GM23338 (cell line): ENCODE results near the gene RASL10B. TPM values are rescaled to one million over a fixed set of nuclear protein-coding genes. Genes with fewer than 3 reads are reported as not detected.

Experiments used
- ATAC-seq: fragments of 200-7000 bp; cut with Tn5 transposase; 3 replicates; pipeline ENCODE4 v1.9.1; 2020
- DNase-seq: peaks from one replicate; pipeline ENCODE4 v3.0.0-alpha.2; 2015; ENCODE audit warnings: low spot score
- H2AFZ ChIP-seq: fragments of 200-600 bp; sonication (generic); 2 replicates; pipeline ENCODE4 v1.8.0; 2016; ENCODE audit warnings: antibody characterized with exemption, mild to moderate bottlenecking, moderate library complexity
- H3F3A ChIP-seq: fragments of 200-600 bp; sonication (generic); replicated peaks from 2 replicates; pipeline ENCODE4 v1.8.0; 2017; ENCODE audit warnings: antibody characterized with exemption, mixed run types, low read depth
- H3K27ac ChIP-seq: fragments of 200-600 bp; sonication (generic); 2 replicates; pipeline ENCODE4 v1.6.1; 2016; ENCODE audit warnings: low read depth
- H3K27me3 ChIP-seq: fragments of 200-600 bp; sonication (generic); 2 replicates; pipeline ENCODE4 v1.8.0; 2016; ENCODE audit warnings: mild to moderate bottlenecking, mixed run types, moderate library complexity; ENCODE audit not compliant: insufficient read depth
- H3K36me3 ChIP-seq: fragments of 200-600 bp; sonication (generic); 2 replicates; pipeline ENCODE4 v1.8.0; 2016; ENCODE audit warnings: mild to moderate bottlenecking; ENCODE audit not compliant: insufficient read depth
- H3K4me1 ChIP-seq: fragments of 200-600 bp; sonication (generic); 2 replicates; pipeline ENCODE4 v1.8.0; 2016; ENCODE audit warnings: mild to moderate bottlenecking, moderate library complexity; ENCODE audit not compliant: insufficient read depth
- H3K4me2 ChIP-seq: fragments of 200-600 bp; sonication (generic); 2 replicates; pipeline ENCODE4 v1.7.1; 2017; ENCODE audit warnings: mixed run types
- H3K4me3 ChIP-seq: fragments of 200-600 bp; sonication (generic); 2 replicates; pipeline ENCODE4 v1.6.1; 2016; ENCODE audit warnings: mixed run types
- H3K79me2 ChIP-seq: fragments of 200-600 bp; sonication (generic); replicated peaks from 2 replicates; pipeline ENCODE4 v1.8.0; 2017; ENCODE audit warnings: mild to moderate bottlenecking; ENCODE audit not compliant: insufficient read depth
- H3K9me2 ChIP-seq: fragments of 200-600 bp; sonication (generic); 2 replicates; pipeline ENCODE4 v1.8.0; 2017; ENCODE audit not compliant: insufficient read depth
- H4K20me1 ChIP-seq: fragments of 200-600 bp; sonication (generic); replicated peaks from 2 replicates; pipeline ENCODE4 v1.8.0; 2017; ENCODE audit warnings: mild to moderate bottlenecking; ENCODE audit not compliant: insufficient read depth
- H3K27ac Mint-ChIP-seq: 2 replicates; pipeline ENCODE4 v1.8.0; 2020; ENCODE audit warnings: inconsistent platforms, mild to moderate bottlenecking, moderate library complexity, mixed read lengths
- H3K27me3 Mint-ChIP-seq: 3 replicates; pipeline ENCODE4 v1.8.0; 2022; ENCODE audit warnings: low read depth, mild to moderate bottlenecking, moderate library complexity, mixed read lengths, inconsistent platforms; ENCODE audit not compliant: insufficient read depth, poor library complexity
- H3K36me3 Mint-ChIP-seq: 3 replicates; pipeline ENCODE4 v1.8.0; 2021; ENCODE audit warnings: low read depth, mild to moderate bottlenecking, inconsistent platforms, moderate library complexity, mixed read lengths
- H3K4me1 Mint-ChIP-seq: 3 replicates; pipeline ENCODE4 v1.8.0; 2020; ENCODE audit warnings: mild to moderate bottlenecking, inconsistent platforms, mixed read lengths
- H3K4me3 Mint-ChIP-seq: 3 replicates; pipeline ENCODE4 v1.8.0; 2021; ENCODE audit warnings: moderate library complexity, mild to moderate bottlenecking, inconsistent platforms, mixed read lengths
- H3K9me3 Mint-ChIP-seq: 3 replicates; pipeline ENCODE4 v1.8.0; 2020; ENCODE audit warnings: moderate library complexity, mild to moderate bottlenecking, inconsistent platforms, mixed read lengths
- CREB1 ChIP-seq: fragments of 250-450 bp; sonication (Bioruptor Pico); IDR thresholded peaks from 2 replicates; pipeline ENCODE4 v1.5.0; 2020; ENCODE audit warnings: low read depth, mild to moderate bottlenecking, moderate library complexity
- EZH2 ChIP-seq: fragments of 200-600 bp; sonication (generic); IDR thresholded peaks from one replicate; pipeline ENCODE4 v1.8.0; 2017; ENCODE audit warnings: antibody characterized with exemption, mild to moderate bottlenecking, low read depth; ENCODE audit not compliant: unreplicated experiment
- EZH2phosphoT487 ChIP-seq: fragments of 200-600 bp; sonication (generic); IDR thresholded peaks from one replicate; pipeline ENCODE4 v1.8.1; 2018; ENCODE audit warnings: antibody characterized with exemption; ENCODE audit not compliant: unreplicated experiment
- JUNB ChIP-seq: IDR thresholded peaks from one replicate; pipeline ENCODE4 v1.6.1; 2016; ENCODE audit warnings: antibody characterized with exemption; ENCODE audit not compliant: unreplicated experiment
- NANOG ChIP-seq: IDR thresholded peaks from 2 replicates; pipeline ENCODE4 v1.6.1; 2016; ENCODE audit warnings: antibody characterized with exemption, borderline replicate concordance
- POLR2AphosphoS5 ChIP-seq: IDR thresholded peaks from 2 replicates; pipeline ENCODE4 v1.6.1; 2016; ENCODE audit warnings: antibody characterized with exemption, low read depth
- STAT1 ChIP-seq: IDR thresholded peaks from one replicate; pipeline ENCODE4 v1.6.1; 2016; ENCODE audit warnings: antibody characterized with exemption; ENCODE audit not compliant: unreplicated experiment
- ZNF114 ChIP-seq: fragments of 250-450 bp; sonication (Bioruptor Pico); IDR thresholded peaks from 2 replicates; pipeline ENCODE4 v1.5.0; 2020; ENCODE audit warnings: mild to moderate bottlenecking, moderate library complexity
- ZNF331 ChIP-seq: fragments of 250-450 bp; sonication (Bioruptor Pico); IDR thresholded peaks from 2 replicates; pipeline ENCODE4 v1.5.0; 2020; ENCODE audit warnings: low read depth, mild to moderate bottlenecking, moderate library complexity
- polyA plus RNA-seq: library from polyadenylated mRNA; unstranded; fragments of >200 nt; fragmentation: Nextera tagmentation; extraction: Ambion mirVana; gene quantifications from 2 replicates; pipeline ENCODE4 v1.2.1, GENCODE V29; 2016
- total RNA-seq: library from RNA; depleted of rRNA; stranded (reverse); fragments of >200 nt; shearing (Covaris generic); gene quantifications from 2 replicates; pipeline ENCODE4 v1.2.3, GENCODE V29; 2014
- TF ChIP-seq, protein P1 (sequence below): IDR thresholded peaks from 2 replicates; pipeline ENCODE4 v1.6.1; 2016; ENCODE audit warnings: antibody characterized with exemption
- TF ChIP-seq, protein P2 (sequence below): IDR thresholded peaks from one replicate; pipeline ENCODE4 v1.6.1; 2018; ENCODE audit warnings: antibody characterized with exemption; ENCODE audit not compliant: unreplicated experiment
- TF ChIP-seq, protein P3 (sequence below): fragments of 250-450 bp; sonication (Bioruptor Pico); IDR thresholded peaks from 2 replicates; pipeline ENCODE4 v1.5.0; 2020; ENCODE audit warnings: mild to moderate bottlenecking, moderate library complexity

Gene RASL10B
- total and polyA plus RNA-seq, 2 experiments from 2014 or later, result 7.1 to 26.2 TPM

DNA sequence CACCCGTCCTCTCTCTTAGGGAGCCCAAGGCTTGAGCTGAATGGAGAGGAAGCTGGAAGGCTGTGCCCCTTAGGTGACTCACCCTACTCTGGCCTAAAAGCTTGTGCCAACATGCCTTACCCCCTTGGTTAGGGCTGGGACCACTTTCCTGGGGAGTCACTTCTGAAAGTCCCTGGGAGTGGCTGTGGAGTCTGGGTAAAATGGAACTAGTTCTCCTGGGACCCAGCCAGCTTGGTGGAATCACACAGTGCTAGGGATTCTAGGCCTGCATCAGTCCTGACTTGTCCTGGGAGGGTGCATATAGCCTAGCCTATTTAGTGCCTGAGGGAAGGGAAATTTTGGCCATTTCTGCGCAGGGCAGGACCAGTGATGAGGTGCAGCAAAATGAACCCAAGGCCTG lies 53.5 kb downstream of the RASL10B start:
- Mint-ChIP-seq H3K27ac (no peak overlapping the region), H3K36me3 (no peaks in the 10 kb centered on the region), H3K9me3 (no peaks in the 10 kb centered on the region), H3K4me1 (no peaks in the 10 kb centered on the region), H3K27me3 (peaks cover 3% of the 10 kb centered on the region), H3K4me3 (no peak overlapping the region)
- Histone ChIP-seq H3K79me2 (no peaks in the 10 kb centered on the region), H3K36me3 (no peaks in the 10 kb centered on the region), H3K4me3 (no peak overlapping the region), H3K4me2 (no peak overlapping the region), H3K9me2 (no peaks in the 10 kb centered on the region), H3F3A (no peaks in the 10 kb centered on the region), H2AFZ (no peak overlapping the region), H4K20me1 (no peaks in the 10 kb centered on the region), H3K27ac (no peak overlapping the region), H3K27me3 (no peaks in the 10 kb centered on the region), H3K4me1 (no peaks in the 10 kb centered on the region)
- ATAC-seq, result no peak
- TF ChIP-seq CREB1 (CRISPR knock-in tag), result no peak
- no peak for TF ChIP-seq EZH2phosphoT487
- TF ChIP-seq, protein P1, sequence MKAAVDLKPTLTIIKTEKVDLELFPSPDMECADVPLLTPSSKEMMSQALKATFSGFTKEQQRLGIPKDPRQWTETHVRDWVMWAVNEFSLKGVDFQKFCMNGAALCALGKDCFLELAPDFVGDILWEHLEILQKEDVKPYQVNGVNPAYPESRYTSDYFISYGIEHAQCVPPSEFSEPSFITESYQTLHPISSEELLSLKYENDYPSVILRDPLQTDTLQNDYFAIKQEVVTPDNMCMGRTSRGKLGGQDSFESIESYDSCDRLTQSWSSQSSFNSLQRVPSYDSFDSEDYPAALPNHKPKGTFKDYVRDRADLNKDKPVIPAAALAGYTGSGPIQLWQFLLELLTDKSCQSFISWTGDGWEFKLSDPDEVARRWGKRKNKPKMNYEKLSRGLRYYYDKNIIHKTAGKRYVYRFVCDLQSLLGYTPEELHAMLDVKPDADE, result no peak
- TF ChIP-seq, protein P2, sequence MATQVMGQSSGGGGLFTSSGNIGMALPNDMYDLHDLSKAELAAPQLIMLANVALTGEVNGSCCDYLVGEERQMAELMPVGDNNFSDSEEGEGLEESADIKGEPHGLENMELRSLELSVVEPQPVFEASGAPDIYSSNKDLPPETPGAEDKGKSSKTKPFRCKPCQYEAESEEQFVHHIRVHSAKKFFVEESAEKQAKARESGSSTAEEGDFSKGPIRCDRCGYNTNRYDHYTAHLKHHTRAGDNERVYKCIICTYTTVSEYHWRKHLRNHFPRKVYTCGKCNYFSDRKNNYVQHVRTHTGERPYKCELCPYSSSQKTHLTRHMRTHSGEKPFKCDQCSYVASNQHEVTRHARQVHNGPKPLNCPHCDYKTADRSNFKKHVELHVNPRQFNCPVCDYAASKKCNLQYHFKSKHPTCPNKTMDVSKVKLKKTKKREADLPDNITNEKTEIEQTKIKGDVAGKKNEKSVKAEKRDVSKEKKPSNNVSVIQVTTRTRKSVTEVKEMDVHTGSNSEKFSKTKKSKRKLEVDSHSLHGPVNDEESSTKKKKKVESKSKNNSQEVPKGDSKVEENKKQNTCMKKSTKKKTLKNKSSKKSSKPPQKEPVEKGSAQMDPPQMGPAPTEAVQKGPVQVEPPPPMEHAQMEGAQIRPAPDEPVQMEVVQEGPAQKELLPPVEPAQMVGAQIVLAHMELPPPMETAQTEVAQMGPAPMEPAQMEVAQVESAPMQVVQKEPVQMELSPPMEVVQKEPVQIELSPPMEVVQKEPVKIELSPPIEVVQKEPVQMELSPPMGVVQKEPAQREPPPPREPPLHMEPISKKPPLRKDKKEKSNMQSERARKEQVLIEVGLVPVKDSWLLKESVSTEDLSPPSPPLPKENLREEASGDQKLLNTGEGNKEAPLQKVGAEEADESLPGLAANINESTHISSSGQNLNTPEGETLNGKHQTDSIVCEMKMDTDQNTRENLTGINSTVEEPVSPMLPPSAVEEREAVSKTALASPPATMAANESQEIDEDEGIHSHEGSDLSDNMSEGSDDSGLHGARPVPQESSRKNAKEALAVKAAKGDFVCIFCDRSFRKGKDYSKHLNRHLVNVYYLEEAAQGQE, result no peak
- TF ChIP-seq ZNF114 (CRISPR knock-in tag), result no peak
- no peak for TF ChIP-seq STAT1
- TF ChIP-seq JUNB, result no peak
- no peak for TF ChIP-seq ZNF331
- TF ChIP-seq, protein P3, sequence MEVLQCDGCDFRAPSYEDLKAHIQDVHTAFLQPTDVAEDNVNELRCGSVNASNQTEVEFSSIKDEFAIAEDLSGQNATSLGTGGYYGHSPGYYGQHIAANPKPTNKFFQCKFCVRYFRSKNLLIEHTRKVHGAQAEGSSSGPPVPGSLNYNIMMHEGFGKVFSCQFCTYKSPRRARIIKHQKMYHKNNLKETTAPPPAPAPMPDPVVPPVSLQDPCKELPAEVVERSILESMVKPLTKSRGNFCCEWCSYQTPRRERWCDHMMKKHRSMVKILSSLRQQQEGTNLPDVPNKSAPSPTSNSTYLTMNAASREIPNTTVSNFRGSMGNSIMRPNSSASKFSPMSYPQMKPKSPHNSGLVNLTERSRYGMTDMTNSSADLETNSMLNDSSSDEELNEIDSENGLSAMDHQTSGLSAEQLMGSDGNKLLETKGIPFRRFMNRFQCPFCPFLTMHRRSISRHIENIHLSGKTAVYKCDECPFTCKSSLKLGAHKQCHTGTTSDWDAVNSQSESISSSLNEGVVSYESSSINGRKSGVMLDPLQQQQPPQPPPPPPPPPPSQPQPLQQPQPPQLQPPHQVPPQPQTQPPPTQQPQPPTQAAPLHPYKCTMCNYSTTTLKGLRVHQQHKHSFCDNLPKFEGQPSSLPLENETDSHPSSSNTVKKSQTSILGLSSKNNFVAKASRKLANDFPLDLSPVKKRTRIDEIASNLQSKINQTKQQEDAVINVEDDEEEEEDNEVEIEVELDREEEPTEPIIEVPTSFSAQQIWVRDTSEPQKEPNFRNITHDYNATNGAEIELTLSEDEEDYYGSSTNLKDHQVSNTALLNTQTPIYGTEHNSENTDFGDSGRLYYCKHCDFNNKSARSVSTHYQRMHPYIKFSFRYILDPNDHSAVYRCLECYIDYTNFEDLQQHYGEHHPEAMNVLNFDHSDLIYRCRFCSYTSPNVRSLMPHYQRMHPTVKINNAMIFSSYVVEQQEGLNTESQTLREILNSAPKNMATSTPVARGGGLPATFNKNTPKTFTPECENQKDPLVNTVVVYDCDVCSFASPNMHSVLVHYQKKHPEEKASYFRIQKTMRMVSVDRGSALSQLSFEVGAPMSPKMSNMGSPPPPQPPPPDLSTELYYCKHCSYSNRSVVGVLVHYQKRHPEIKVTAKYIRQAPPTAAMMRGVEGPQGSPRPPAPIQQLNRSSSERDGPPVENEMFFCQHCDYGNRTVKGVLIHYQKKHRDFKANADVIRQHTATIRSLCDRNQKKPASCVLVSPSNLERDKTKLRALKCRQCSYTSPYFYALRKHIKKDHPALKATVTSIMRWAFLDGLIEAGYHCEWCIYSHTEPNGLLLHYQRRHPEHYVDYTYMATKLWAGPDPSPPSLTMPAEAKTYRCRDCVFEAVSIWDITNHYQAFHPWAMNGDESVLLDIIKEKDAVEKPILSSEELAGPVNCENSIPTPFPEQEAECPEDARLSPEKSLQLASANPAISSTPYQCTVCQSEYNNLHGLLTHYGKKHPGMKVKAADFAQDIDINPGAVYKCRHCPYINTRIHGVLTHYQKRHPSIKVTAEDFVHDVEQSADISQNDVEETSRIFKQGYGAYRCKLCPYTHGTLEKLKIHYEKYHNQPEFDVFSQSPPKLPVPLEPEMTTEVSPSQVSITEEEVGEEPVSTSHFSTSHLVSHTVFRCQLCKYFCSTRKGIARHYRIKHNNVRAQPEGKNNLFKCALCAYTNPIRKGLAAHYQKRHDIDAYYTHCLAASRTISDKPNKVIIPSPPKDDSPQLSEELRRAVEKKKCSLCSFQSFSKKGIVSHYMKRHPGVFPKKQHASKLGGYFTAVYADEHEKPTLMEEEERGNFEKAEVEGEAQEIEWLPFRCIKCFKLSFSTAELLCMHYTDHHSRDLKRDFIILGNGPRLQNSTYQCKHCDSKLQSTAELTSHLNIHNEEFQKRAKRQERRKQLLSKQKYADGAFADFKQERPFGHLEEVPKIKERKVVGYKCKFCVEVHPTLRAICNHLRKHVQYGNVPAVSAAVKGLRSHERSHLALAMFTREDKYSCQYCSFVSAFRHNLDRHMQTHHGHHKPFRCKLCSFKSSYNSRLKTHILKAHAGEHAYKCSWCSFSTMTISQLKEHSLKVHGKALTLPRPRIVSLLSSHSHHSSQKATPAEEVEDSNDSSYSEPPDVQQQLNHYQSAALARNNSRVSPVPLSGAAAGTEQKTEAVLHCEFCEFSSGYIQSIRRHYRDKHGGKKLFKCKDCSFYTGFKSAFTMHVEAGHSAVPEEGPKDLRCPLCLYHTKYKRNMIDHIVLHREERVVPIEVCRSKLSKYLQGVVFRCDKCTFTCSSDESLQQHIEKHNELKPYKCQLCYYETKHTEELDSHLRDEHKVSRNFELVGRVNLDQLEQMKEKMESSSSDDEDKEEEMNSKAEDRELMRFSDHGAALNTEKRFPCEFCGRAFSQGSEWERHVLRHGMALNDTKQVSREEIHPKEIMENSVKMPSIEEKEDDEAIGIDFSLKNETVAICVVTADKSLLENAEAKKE (CRISPR knock-in tag), result no peak
- no peak for TF ChIP-seq EZH2
- no peak for TF ChIP-seq NANOG
- no peak for TF ChIP-seq POLR2AphosphoS5
- DNase-seq, result no peak
